Vagina (tissue), 2 donors: ENCODE results near the gene EEF2K. TPM values are rescaled to one million over a fixed set of nuclear protein-coding genes. Genes with fewer than 3 reads are reported as not detected.
"Not testable (repeated sequence)": the region's sequence is repeated elsewhere in the genome, so short reads cannot be mapped to it uniquely, and the experiment has no call there.

Source experiments
- DNase-seq, 2 donors: peaks; one replicate each; pipeline ENCODE4 v3.0.0-alpha.2; 2017; ENCODE audit errors: extremely low spot score in 2 of 2
- H3K27ac ChIP-seq: fragments of 200-600 bp; sonication (generic); one replicate; pipeline ENCODE4 v1.5.1; 2019
- H3K27me3 ChIP-seq: fragments of 200-600 bp; sonication (generic); one replicate; pipeline ENCODE4 v1.5.1; 2019
- H3K36me3 ChIP-seq, 2 donors: fragments of 200-600 bp; sonication (generic); one replicate each; pipeline ENCODE4 v1.5.1; 2017 to 2019
- H3K4me1 ChIP-seq: fragments of 200-600 bp; sonication (generic); one replicate; pipeline ENCODE4 v1.5.1; 2019
- H3K4me3 ChIP-seq, 2 donors: fragments of 200-600 bp; sonication (generic); 1 replicate in 1 of 2; 2 replicates in 1 of 2; pipeline ENCODE4 v1.5.1; 2016 to 2019
- H3K9me3 ChIP-seq: fragments of 200-600 bp; sonication (generic); one replicate; pipeline ENCODE4 v1.5.1; 2019
- POLR2A ChIP-seq, 2 donors: fragments of 450-650 bp; IDR thresholded peaks; one replicate each; pipeline ENCODE4 v1.6.1; 2017; ENCODE audit warnings: antibody characterized with exemption in 2 of 2, mild to moderate bottlenecking in 2 of 2, moderate library complexity in 2 of 2
- POLR2AphosphoS5 ChIP-seq, 2 donors: sonication (generic); formaldehyde crosslinking; IDR thresholded peaks; one replicate each; pipeline ENCODE4 v1.9.0; 2017; ENCODE audit warnings: antibody characterized with exemption in 2 of 2, mild to moderate bottlenecking in 2 of 2, low read depth in 1 of 2; ENCODE audit not compliant: insufficient read depth in 1 of 2
- intact Hi-C: fragments of 100-400 bp; cut with DNase I; formaldehyde crosslinking; loops from one replicate; pipeline ENCODE4 v1.15.1; 2023
- total RNA-seq: library from RNA; depleted of rRNA; stranded (reverse); fragments of >200 nt; gene quantifications from one replicate; pipeline ENCODE4 v1.2.3, GENCODE V29; 2016
- TF ChIP-seq, protein P1 (sequence below), 3 experiments: fragments of 450-650 bp in 2 of 3; fragments of 200-600 bp in 1 of 3; sonication (generic) in 1 of 3; IDR thresholded peaks; one replicate each; pipeline ENCODE4 v1.5.1; 2017 to 2019; ENCODE audit warnings: antibody characterized with exemption in 3 of 3, mild to moderate bottlenecking in 2 of 3, moderate library complexity in 2 of 3

The EEF2K gene
- total RNA-seq, 1 donor from 2014 or later: 50.3 TPM

- H3K4me1 ChIP-seq: peaks cover 25% of the 10 kb centered on the region
- DNase-seq: peak; percentile 97 to 99
- H3K4me3 ChIP-seq: peak within 1 kb of the TSS; percentile 65 to 96
- intact Hi-C loops: loop anchor here (2.0 to 5.0 kb wide), 2 partner anchors 100 to 290 kb away; partner anchors contain the start of gene MOSMO
- TF ChIP-seq POLR2AphosphoS5 (IDR thresholded peaks at IDR 0.05; ENCODE audit: insufficient read depth in 1 of 2, low read depth in 1 of 2): peak; percentile 88 to 97
- TF ChIP-seq POLR2A (IDR thresholded peaks at IDR 0.05): peak in 1 of 2 donors; percentile 60
- TF ChIP-seq, protein P1, sequence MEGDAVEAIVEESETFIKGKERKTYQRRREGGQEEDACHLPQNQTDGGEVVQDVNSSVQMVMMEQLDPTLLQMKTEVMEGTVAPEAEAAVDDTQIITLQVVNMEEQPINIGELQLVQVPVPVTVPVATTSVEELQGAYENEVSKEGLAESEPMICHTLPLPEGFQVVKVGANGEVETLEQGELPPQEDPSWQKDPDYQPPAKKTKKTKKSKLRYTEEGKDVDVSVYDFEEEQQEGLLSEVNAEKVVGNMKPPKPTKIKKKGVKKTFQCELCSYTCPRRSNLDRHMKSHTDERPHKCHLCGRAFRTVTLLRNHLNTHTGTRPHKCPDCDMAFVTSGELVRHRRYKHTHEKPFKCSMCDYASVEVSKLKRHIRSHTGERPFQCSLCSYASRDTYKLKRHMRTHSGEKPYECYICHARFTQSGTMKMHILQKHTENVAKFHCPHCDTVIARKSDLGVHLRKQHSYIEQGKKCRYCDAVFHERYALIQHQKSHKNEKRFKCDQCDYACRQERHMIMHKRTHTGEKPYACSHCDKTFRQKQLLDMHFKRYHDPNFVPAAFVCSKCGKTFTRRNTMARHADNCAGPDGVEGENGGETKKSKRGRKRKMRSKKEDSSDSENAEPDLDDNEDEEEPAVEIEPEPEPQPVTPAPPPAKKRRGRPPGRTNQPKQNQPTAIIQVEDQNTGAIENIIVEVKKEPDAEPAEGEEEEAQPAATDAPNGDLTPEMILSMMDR (IDR thresholded peaks at IDR 0.05): peak; percentile 91 to 99 (median 96)
- H3K36me3 ChIP-seq: peaks cover 0 to 3% of the 10 kb centered on the region in 2 donors
- no peaks in the 10 kb centered on the region for H3K27me3 ChIP-seq
- H3K9me3 ChIP-seq: no peaks in the 10 kb centered on the region
- H3K27ac ChIP-seq: peak within 1 kb of the TSS; percentile 97
Observed at GRCh38 chr16:22297114-22297870, 91.2 kb downstream of the EEF2K start, which contains the start of gene POLR3E. Gene POLR3E (plus strand): TSS chr16:22297409. CDS start chr16:22302969, 5,560 bp downstream.

DNA sequence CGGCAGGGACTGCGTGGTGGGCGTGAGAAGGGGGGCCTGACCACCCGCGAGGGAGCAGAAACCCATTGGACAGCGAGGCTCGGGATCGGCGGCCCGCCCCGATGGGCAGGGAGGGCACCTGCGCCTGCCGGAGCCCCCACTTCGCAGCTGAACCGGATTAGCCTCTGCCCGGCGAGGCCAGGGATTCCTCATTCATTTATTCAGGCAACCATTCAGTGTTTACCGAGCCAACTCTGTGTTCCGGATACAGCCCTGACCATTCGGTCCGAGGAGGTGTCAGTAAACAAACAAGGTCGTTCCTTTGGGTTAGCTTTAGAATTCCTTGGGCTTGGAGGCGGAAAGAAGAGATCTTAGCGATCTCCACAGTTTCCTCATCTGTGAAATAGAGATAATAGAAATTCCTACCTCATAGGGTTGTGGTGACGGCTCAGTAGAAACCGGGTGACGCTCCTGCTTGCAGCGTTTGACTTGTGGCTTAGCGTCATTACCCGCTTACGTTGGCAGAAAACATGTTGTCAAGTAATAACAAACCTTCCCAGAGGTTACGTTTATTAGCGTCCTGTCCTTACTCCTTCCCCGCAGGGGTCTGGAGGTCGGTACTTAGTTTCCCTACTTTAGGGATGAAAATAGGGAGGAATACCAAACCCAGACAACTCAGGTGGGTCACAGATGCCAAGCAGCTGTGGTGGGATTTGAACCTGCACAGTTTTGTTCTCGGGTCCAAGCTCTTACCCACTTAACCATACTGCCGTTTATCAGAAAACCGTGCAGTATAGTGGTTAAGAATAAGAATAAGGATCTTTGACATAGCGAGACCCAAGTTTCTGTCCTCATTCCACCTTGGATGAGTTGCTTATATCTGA is 92.0 kb downstream of the EEF2K start:
- peak overlapping the region; percentile 65 to 96 for H3K4me3 ChIP-seq
- intact Hi-C loops: loop anchor here (2.0 to 5.0 kb wide), 2 partner anchors 101 to 291 kb away; partner anchors contain the start of gene MOSMO
- TF ChIP-seq, protein P1 (IDR thresholded peaks at IDR 0.05): no peak
- TF ChIP-seq POLR2AphosphoS5 (IDR thresholded peaks at IDR 0.05; ENCODE audit: insufficient read depth in 1 of 2, low read depth in 1 of 2) (peak in 1 of 2 donors; percentile 75), POLR2A (IDR thresholded peaks at IDR 0.05) (no peak)
- H3K27ac ChIP-seq: peak overlapping the region; percentile 97
- H3K4me1 ChIP-seq: peaks cover 25% of the 10 kb centered on the region
- H3K9me3 ChIP-seq: no peaks in the 10 kb centered on the region
- H3K36me3 ChIP-seq: peaks cover 0 to 11% of the 10 kb centered on the region in 2 donors
- no peak for DNase-seq
- H3K27me3 ChIP-seq: no peaks in the 10 kb centered on the region

DNA sequence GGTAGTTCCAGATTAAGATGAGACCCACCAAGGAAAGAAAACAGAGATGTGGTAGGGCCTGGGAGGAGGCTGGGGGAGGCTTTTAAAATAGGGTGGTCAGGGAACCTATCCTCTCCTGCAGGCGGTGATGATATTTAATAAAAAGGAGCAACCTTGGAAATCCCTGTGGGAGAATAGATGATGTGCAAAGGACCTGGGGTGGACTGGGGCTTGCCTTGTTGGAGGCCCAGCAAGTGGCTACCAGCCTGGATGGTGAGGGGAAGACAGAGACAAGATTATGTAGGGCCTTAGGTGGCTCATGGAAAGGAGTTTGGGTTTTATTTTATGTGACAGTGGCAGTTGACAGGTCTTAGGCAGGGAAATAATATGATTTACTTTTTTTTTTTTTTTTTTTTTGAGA is 93.0 kb downstream of the EEF2K start:
- Histone ChIP-seq H3K4me1 (peaks cover 25% of the 10 kb centered on the region), H3K27me3 (no peaks in the 10 kb centered on the region), H3K9me3 (no peaks in the 10 kb centered on the region), H3K36me3 (peaks cover 0 to 14% of the 10 kb centered on the region in 2 donors), H3K27ac (peak overlapping the region; percentile 97), H3K4me3 (no peak overlapping the region)
- TF ChIP-seq POLR2AphosphoS5 (IDR thresholded peaks at IDR 0.05; ENCODE audit: insufficient read depth in 1 of 2, low read depth in 1 of 2) (no peak), POLR2A (IDR thresholded peaks at IDR 0.05) (no peak)
- TF ChIP-seq, protein P1 (IDR thresholded peaks at IDR 0.05): no peak
- intact Hi-C loops: loop anchor here (5.0 kb wide), 1 partner anchor 292 kb away; the partner anchor contains the start of gene MOSMO
- no peak for DNase-seq

DNA sequence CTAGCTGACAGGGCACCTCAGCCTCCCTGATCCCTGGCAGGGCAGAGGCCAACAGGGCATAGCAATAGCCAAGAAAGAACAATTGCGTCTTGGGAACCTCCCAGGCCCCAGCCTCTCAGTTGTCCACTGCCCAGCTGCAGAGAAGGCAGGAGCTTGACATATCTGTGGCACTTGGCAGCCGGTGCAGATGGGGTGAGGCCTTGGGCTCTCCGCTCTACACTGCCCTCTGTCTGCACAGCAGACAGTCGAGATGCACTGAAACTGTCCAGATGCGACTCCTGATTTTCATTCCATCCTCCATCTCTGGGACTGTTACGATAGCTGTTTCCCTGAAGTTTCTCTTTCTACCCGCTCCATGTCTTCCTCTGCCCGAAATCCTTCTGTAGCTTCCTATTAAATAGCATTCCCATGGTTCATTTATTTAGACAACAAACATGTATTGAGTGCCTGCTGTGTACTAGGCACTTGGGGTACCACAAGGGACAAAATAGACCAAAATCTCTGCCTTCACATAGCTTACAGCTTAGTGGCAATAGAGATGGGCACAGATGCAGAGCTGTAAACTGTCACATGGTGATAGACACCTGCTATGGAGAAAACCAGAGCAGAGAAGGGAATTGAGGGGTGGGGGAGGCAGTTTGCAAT is 94.5 kb downstream of the EEF2K start:
- Histone ChIP-seq H3K27me3 (no peaks in the 10 kb centered on the region), H3K4me1 (peaks cover 25% of the 10 kb centered on the region), H3K4me3 (no peak overlapping the region), H3K9me3 (no peaks in the 10 kb centered on the region), H3K27ac (no peak overlapping the region), H3K36me3 (peaks cover 0 to 14% of the 10 kb centered on the region in 2 donors)
- no peak for DNase-seq
- intact Hi-C loops: no loop called here
- no peak for TF ChIP-seq POLR2A (IDR thresholded peaks at IDR 0.05)
- TF ChIP-seq, protein P1 (IDR thresholded peaks at IDR 0.05): peak in 1 of 3 experiments; percentile 3

GRCh38 chr16:22301423-22301822 is 95.3 kb downstream of the EEF2K start:
- intact Hi-C loops: not testable (repeated sequence)
- peaks cover 0 to 17% of the 10 kb centered on the region in 2 donors for H3K36me3 ChIP-seq

More at GRCh38 chr16:22301423-22301822, 95.3 kb downstream of the EEF2K start:
- not testable (repeated sequence) for DNase-seq, H3K27me3 ChIP-seq, H3K4me3 ChIP-seq, H3K27ac ChIP-seq, H3K9me3 ChIP-seq
- peaks cover 21% of the 10 kb centered on the region for H3K4me1 ChIP-seq
